ENCODE measurements around the gene TPST2.

The TPST2 gene

DNA sequence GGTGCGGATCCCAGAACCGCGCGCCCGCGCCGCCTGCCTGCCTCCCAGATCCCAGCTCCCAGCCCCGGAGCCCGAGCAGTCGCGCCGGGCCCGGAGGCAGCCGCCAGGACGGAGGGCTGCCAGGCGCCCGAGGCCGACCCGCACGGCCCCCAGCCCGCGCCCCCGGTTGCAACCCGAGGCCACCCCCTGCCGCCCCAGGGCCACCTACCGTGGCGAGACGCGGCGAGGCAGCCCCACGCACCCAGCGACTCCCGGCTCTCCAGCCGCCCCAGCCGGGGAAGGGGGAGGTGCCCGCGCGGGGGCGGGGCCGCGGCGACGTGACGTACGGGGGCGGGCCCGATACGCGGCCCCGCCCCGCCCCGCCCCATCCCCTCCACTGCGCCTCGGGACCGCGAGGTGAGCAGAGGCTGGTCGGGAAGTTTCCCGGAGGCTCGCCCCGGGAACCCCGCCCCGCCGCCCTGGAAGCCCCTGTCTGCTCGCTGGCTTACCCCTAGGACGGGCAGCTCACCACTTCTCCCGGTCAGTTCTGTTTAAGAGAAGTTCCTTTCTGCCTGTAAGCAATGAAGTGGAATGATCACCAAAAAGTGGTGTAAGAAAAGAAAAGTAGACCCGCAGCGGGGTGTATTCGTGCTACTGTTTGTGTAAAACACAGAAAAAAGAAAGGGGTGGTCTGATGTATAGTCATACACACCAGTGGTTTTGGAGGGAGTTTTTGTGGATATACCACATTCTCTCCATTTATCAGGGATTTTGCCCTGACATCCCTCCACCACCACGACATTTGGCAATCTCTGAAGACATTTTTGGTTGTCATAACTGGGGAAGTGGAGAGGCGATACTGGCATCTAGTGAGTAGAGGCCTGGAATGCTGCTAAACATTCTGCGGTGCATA is at the start of gene TPST2:
TPST2 (minus strand) TSS at position 288 of the 892 bp plus-strand sequence. CDS start 48,502 bp downstream, outside the sequence.
- Histone ChIP-seq H4K20me1 (ENCODE audit: insufficient read depth, low read length) (no peaks in the 10 kb centered on the region; the same call in 1 of the 2 replicates), H3K27ac (ENCODE audit: low read length) (peak within 1 kb of the TSS; percentile 59; the same call in 1 of the 2 replicates), H3K9me3 (ENCODE audit: insufficient read depth, low read length, severe bottlenecking) (no peaks in the 10 kb centered on the region), H2AFZ (ENCODE audit: low read depth, low read length) (peak within 1 kb of the TSS; percentile 96), H3K36me3 (ENCODE audit: insufficient read depth, low read length) (no peaks in the 10 kb centered on the region; the same call in 1 of the 2 replicates), H3K4me3 (ENCODE audit: low read depth in 1 of 2, low read length in 2 of 2) (peak within 1 kb of the TSS; percentile 72 to 73), H3K4me2 (ENCODE audit: insufficient read depth, low read length) (peak within 1 kb of the TSS; percentile 94), H3K79me2 (ENCODE audit: insufficient read depth, low read length) (peaks cover 17% of the 10 kb centered on the region), H3K4me1 (ENCODE audit: insufficient read depth, low read length) (peaks cover 34% of the 10 kb centered on the region), H3K27me3 (ENCODE audit: insufficient read depth, low read length, poor library complexity) (peaks cover 4% of the 10 kb centered on the region), H3K9ac (ENCODE audit: low read depth, low read length) (peak within 1 kb of the TSS; percentile 73)
- ATAC-seq (ENCODE audit: insufficient read depth, low read depth), result peak; percentile 74
- TF ChIP-seq CTCF (IDR thresholded peaks at IDR 0.05; ENCODE audit: borderline replicate concordance, extremely low read depth, low read length, poor library complexity, severe bottlenecking), result no peak
- no peak for TF ChIP-seq EZH2 (IDR thresholded peaks at IDR 0.05; ENCODE audit: borderline replicate concordance, low read depth, low read length, severe bottlenecking)
- DNase-seq, result peak; percentile 78

GRCh38 chr22:26636296-26636695 is 46.4 kb upstream of the TPST2 start:
- Histone ChIP-seq H3K79me2 (ENCODE audit: insufficient read depth, low read length) (no peaks in the 10 kb centered on the region), H3K4me3 (ENCODE audit: low read depth in 1 of 2, low read length in 2 of 2) (no peak overlapping the region), H3K9ac (ENCODE audit: low read depth, low read length) (no peak overlapping the region), H2AFZ (ENCODE audit: low read depth, low read length) (no peak overlapping the region), H3K4me1 (ENCODE audit: insufficient read depth, low read length) (peaks cover 4% of the 10 kb centered on the region), H3K4me2 (ENCODE audit: insufficient read depth, low read length) (no peak overlapping the region), H3K9me3 (ENCODE audit: insufficient read depth, low read length, severe bottlenecking) (no peaks in the 10 kb centered on the region), H3K27ac (ENCODE audit: low read length) (no peak overlapping the region), H4K20me1 (ENCODE audit: insufficient read depth, low read length) (no peaks in the 10 kb centered on the region), H3K27me3 (ENCODE audit: insufficient read depth, low read length, poor library complexity) (no peaks in the 10 kb centered on the region), H3K36me3 (ENCODE audit: insufficient read depth, low read length) (no peaks in the 10 kb centered on the region)
- DNase-seq, result no peak
- no peak for TF ChIP-seq CTCF (IDR thresholded peaks at IDR 0.05; ENCODE audit: borderline replicate concordance, extremely low read depth, low read length, poor library complexity, severe bottlenecking)
- TF ChIP-seq EZH2 (IDR thresholded peaks at IDR 0.05; ENCODE audit: borderline replicate concordance, low read depth, low read length, severe bottlenecking), result no peak
- no peak for ATAC-seq (ENCODE audit: insufficient read depth, low read depth)

DNA sequence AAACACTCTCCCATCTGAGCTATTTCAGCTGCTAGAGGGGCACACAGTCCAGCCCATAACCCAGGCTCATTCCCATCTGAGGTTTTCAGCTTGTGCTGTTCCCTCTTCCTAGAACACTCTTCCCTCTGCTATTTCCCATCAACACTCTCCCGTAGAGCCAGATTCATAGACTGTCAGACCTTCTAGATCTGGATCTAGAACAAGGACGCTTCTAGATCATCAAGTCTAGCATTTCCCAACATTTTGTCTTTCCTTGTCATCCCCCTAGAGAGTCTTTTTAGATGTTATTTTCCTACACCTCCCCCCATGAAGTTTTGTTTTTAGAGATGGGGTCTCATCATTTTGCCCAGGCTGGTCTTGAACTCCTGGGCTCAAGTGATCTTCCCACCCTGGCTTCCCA is 45.2 kb upstream of the TPST2 start:
- no peak for DNase-seq
- no peak overlapping the region for H3K9ac ChIP-seq (ENCODE audit: low read depth, low read length)
- H3K36me3 ChIP-seq (ENCODE audit: insufficient read depth, low read length), result no peaks in the 10 kb centered on the region
- H3K4me1 ChIP-seq (ENCODE audit: insufficient read depth, low read length), result no peaks in the 10 kb centered on the region
- H3K79me2 ChIP-seq (ENCODE audit: insufficient read depth, low read length), result no peaks in the 10 kb centered on the region
- no peak overlapping the region for H2AFZ ChIP-seq (ENCODE audit: low read depth, low read length)
- H4K20me1 ChIP-seq (ENCODE audit: insufficient read depth, low read length), result no peaks in the 10 kb centered on the region
- no peak overlapping the region for H3K4me2 ChIP-seq (ENCODE audit: insufficient read depth, low read length)
- H3K27me3 ChIP-seq (ENCODE audit: insufficient read depth, low read length, poor library complexity), result no peaks in the 10 kb centered on the region
- no peak overlapping the region for H3K4me3 ChIP-seq (ENCODE audit: low read depth in 1 of 2, low read length in 2 of 2)
- no peaks in the 10 kb centered on the region for H3K9me3 ChIP-seq (ENCODE audit: insufficient read depth, low read length, severe bottlenecking)
- ATAC-seq (ENCODE audit: insufficient read depth, low read depth), result no peak
- no peak overlapping the region for H3K27ac ChIP-seq (ENCODE audit: low read length)
- TF ChIP-seq EZH2 (IDR thresholded peaks at IDR 0.05; ENCODE audit: borderline replicate concordance, low read depth, low read length, severe bottlenecking), result no peak
- no peak for TF ChIP-seq CTCF (IDR thresholded peaks at IDR 0.05; ENCODE audit: borderline replicate concordance, extremely low read depth, low read length, poor library complexity, severe bottlenecking)
